DOHH2 (cell line): Measurements from ENCODE around the gene TADA1.

Experiments
- H3F3A ChIP-seq: fragments of 200-600 bp; sonication (generic), shearing (Covaris generic); 2 replicates; pipeline ENCODE4 v1.6.0; 2016; ENCODE audit warnings: antibody characterized with exemption, mild to moderate bottlenecking; ENCODE audit not compliant: control insufficient read depth, insufficient read depth
- H3K27ac ChIP-seq: fragments of 200-600 bp; sonication (generic); 2 replicates; pipeline ENCODE4 v1.5.1; 2014; ENCODE audit warnings: low read depth, mild to moderate bottlenecking, low read length, moderate library complexity
- H3K27me3 ChIP-seq: fragments of 200-600 bp; sonication (generic); 2 replicates; pipeline ENCODE4 v1.6.1; 2014; ENCODE audit warnings: mild to moderate bottlenecking, low read length, mixed read lengths; ENCODE audit not compliant: control insufficient read depth
- H3K36me3 ChIP-seq: fragments of 200-600 bp; sonication (generic); 2 replicates; pipeline ENCODE4 v1.6.1; 2014; ENCODE audit warnings: mild to moderate bottlenecking, low read length, moderate library complexity, mixed read lengths; ENCODE audit not compliant: control insufficient read depth
- H3K4me1 ChIP-seq: fragments of 200-600 bp; sonication (generic); 2 replicates; pipeline ENCODE4 v1.6.1; 2014; ENCODE audit warnings: mild to moderate bottlenecking, low read length, mixed read lengths; ENCODE audit not compliant: control insufficient read depth
- H3K4me2 ChIP-seq: fragments of 200-600 bp; sonication (generic); 2 replicates; pipeline ENCODE4 v1.6.0; 2014; ENCODE audit warnings: mild to moderate bottlenecking, low read length, moderate library complexity
- H3K4me3 ChIP-seq: fragments of 200-600 bp; sonication (generic); 2 replicates; pipeline ENCODE4 v1.5.1; 2014; ENCODE audit warnings: mild to moderate bottlenecking, low read length, mixed read lengths
- H3K79me2 ChIP-seq: fragments of 200-600 bp; sonication (generic); 2 replicates; pipeline ENCODE4 v1.6.1; 2014; ENCODE audit warnings: mild to moderate bottlenecking, low read length, mixed read lengths; ENCODE audit not compliant: control insufficient read depth
- H3K9me2 ChIP-seq: fragments of 200-600 bp; sonication (generic); replicated peaks from 2 replicates; pipeline ENCODE4 v1.6.1; 2014; ENCODE audit warnings: mild to moderate bottlenecking, low read length, mixed read lengths; ENCODE audit not compliant: control insufficient read depth
- H3K9me3 ChIP-seq: fragments of 200-600 bp; sonication (generic); 2 replicates; pipeline ENCODE4 v1.6.1; 2014; ENCODE audit warnings: antibody characterized with exemption, low read length, mixed read lengths; ENCODE audit not compliant: control insufficient read depth, insufficient read depth
- H4K20me1 ChIP-seq: fragments of 200-600 bp; sonication (generic); 2 replicates; pipeline ENCODE4 v1.6.0; 2014; ENCODE audit warnings: low read depth, mild to moderate bottlenecking, antibody characterized with exemption, low read length, moderate library complexity; ENCODE audit not compliant: control insufficient read depth, insufficient read depth
- CTCF ChIP-seq: fragments of 200-600 bp; sonication (generic); IDR thresholded peaks from one replicate; pipeline ENCODE4 v1.5.1; 2014; ENCODE audit warnings: antibody characterized with exemption, mild to moderate bottlenecking, low read depth, low read length; ENCODE audit not compliant: poor library complexity, severe bottlenecking
- EZH2phosphoT487 ChIP-seq: fragments of 200-600 bp; sonication (generic); IDR thresholded peaks from 2 replicates; pipeline ENCODE4 v1.6.1; 2017; ENCODE audit warnings: borderline replicate concordance, mild to moderate bottlenecking, antibody characterized with exemption, low read length, moderate library complexity, mixed read lengths

Gene TADA1

GRCh38 chr1:166869318-166870099, 6.6 kb downstream of the TADA1 start:
- Histone ChIP-seq H4K20me1 (peaks cover 3% of the 10 kb centered on the region; the same call in 1 of the 2 replicates), H3K36me3 (peaks cover 48% of the 10 kb centered on the region), H3K79me2 (peaks cover 59% of the 10 kb centered on the region), H3K27ac (no peak overlapping the region), H3K4me2 (no peak overlapping the region), H3K4me1 (peaks cover 5% of the 10 kb centered on the region; the same call in 1 of the 2 replicates), H3K27me3 (no peaks in the 10 kb centered on the region), H3F3A (no peaks in the 10 kb centered on the region), H3K4me3 (no peak overlapping the region), H3K9me2 (no peaks in the 10 kb centered on the region), H3K9me3 (no peaks in the 10 kb centered on the region)
- no peak for TF ChIP-seq EZH2phosphoT487
- TF ChIP-seq CTCF, result no peak

GRCh38 chr1:166868639-166869038, 7.4 kb downstream of the TADA1 start:
- H3K4me3 ChIP-seq, result no peak overlapping the region
- peaks cover 55% of the 10 kb centered on the region for H3K36me3 ChIP-seq
- 0 out of 2 replicates have a peak, but pooled peaks cover 2% of the 10 kb centered on the region for H3K4me1 ChIP-seq
- H3K9me3 ChIP-seq, result no peaks in the 10 kb centered on the region
- H3K9me2 ChIP-seq, result no peaks in the 10 kb centered on the region
- no peak for TF ChIP-seq EZH2phosphoT487
- TF ChIP-seq CTCF, result no peak
- H3K79me2 ChIP-seq, result peaks cover 53% of the 10 kb centered on the region
- no peaks in the 10 kb centered on the region for H3F3A ChIP-seq
- H3K4me2 ChIP-seq, result no peak overlapping the region
- H4K20me1 ChIP-seq, result peaks cover 3% of the 10 kb centered on the region; the same call in 1 of the 2 replicates
- H3K27me3 ChIP-seq, result no peaks in the 10 kb centered on the region
- H3K27ac ChIP-seq, result no peak overlapping the region

- Histone ChIP-seq H3K4me3 (no peak overlapping the region), H3K36me3 (peaks cover 72% of the 10 kb centered on the region), H3K27me3 (no peaks in the 10 kb centered on the region), H4K20me1 (peaks cover 3% of the 10 kb centered on the region; the same call in 1 of the 2 replicates), H3K4me2 (no peak overlapping the region), H3K9me3 (no peaks in the 10 kb centered on the region), H3K79me2 (peaks cover 26% of the 10 kb centered on the region), H3K4me1 (no peaks in the 10 kb centered on the region), H3F3A (no peaks in the 10 kb centered on the region), H3K27ac (no peak overlapping the region), H3K9me2 (no peaks in the 10 kb centered on the region)
- no peak for TF ChIP-seq CTCF
Observed at GRCh38 chr1:166865926-166866325, 10.1 kb downstream of the TADA1 start.
